Endothelial cell (in vitro differentiated cells): Measurements from ENCODE around the gene SFSWAP. TPM values are rescaled to one million over a fixed set of nuclear protein-coding genes. Genes with fewer than 3 reads are reported as not detected.

Source experiments
- DNase-seq: peaks from one replicate; pipeline ENCODE4 v3.0.0; 2021; ENCODE audit warnings: low spot score
- H3K27ac Mint-ChIP-seq: one replicate; pipeline ENCODE4 v1.8.0; 2021; ENCODE audit warnings: mixed read lengths, inconsistent platforms; ENCODE audit not compliant: unreplicated experiment
- H3K27me3 Mint-ChIP-seq: one replicate; pipeline ENCODE4 v1.8.0; 2021; ENCODE audit warnings: mild to moderate bottlenecking, moderate library complexity, mixed read lengths, inconsistent platforms; ENCODE audit not compliant: unreplicated experiment
- H3K36me3 Mint-ChIP-seq: one replicate; pipeline ENCODE4 v1.8.0; 2021; ENCODE audit warnings: mild to moderate bottlenecking, low read depth, mixed read lengths, inconsistent platforms; ENCODE audit not compliant: unreplicated experiment
- H3K4me1 Mint-ChIP-seq: one replicate; pipeline ENCODE4 v1.8.0; 2021; ENCODE audit warnings: mild to moderate bottlenecking, mixed read lengths, inconsistent platforms; ENCODE audit not compliant: unreplicated experiment
- H3K4me3 Mint-ChIP-seq: one replicate; pipeline ENCODE4 v1.8.0; 2021; ENCODE audit warnings: mild to moderate bottlenecking, mixed read lengths, inconsistent platforms; ENCODE audit not compliant: unreplicated experiment
- H3K9me3 Mint-ChIP-seq: one replicate; pipeline ENCODE4 v1.8.0; 2021; ENCODE audit warnings: mixed read lengths, inconsistent platforms; ENCODE audit not compliant: unreplicated experiment
- CTCF ChIP-seq: fragments of 200-600 bp; sonication (generic); IDR thresholded peaks from one replicate; pipeline ENCODE4 v1.5.0; 2021; ENCODE audit warnings: antibody characterized with exemption; ENCODE audit not compliant: unreplicated experiment
- total RNA-seq: library from RNA; stranded (reverse); fragmentation: NEBNext Ultra II Directional; extraction: Animal tissue kit (Norgen Biotek cat#: 25700); gene quantifications from one replicate; pipeline ENCODE4 v1.2.1, GENCODE V29; 2021; ENCODE audit not compliant: unreplicated experiment

SFSWAP gene
- total RNA-seq, 1 donor from 2014 or later: 56.3 TPM

- DNase-seq: no peak
- no peak for TF ChIP-seq CTCF
- H3K27me3 Mint-ChIP-seq: peaks cover 4% of the 10 kb centered on the region
- no peak overlapping the region for H3K4me3 Mint-ChIP-seq
- H3K9me3 Mint-ChIP-seq: no peaks in the 10 kb centered on the region
- peaks cover 5% of the 10 kb centered on the region for H3K4me1 Mint-ChIP-seq
- no peak overlapping the region for H3K27ac Mint-ChIP-seq
- peaks cover 25% of the 10 kb centered on the region for H3K36me3 Mint-ChIP-seq
These were observed 89.8 kb downstream of the SFSWAP start for GRCh38 chr12:131800594-131801135.

DNA sequence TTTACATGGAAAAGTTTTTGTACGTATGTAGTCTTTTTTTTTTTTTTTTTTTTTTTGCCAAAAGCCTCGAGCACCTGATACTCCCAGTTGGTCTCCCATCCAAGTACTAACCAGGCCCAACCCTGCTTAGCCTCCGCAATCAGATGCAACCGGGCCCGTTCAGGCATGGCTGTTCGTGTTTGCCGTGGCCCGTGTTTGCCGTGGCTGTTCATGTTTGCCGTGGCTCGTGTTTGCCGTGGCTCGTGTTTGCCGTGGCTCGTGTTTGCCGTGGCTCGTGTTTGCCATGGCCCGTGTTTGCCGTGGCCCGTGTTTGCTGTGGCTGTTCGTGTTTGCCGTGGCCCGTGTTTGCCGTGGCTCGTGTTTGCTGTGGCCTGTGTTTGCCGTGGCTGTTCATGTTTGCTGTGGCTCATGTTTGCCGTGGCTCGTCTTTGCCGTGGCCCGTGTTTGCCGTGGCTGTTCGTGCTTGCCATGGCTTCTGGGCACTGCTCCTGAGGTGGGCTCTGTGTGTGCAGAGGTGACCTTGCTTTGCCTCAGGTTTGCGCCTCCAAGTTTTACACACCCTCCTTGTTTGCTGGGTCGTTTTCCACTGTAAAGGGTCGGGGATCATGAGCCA lies 90.5 kb downstream of the SFSWAP start:
- no peak for DNase-seq
- no peaks in the 10 kb centered on the region for H3K9me3 Mint-ChIP-seq
- H3K27ac Mint-ChIP-seq: no peak overlapping the region
- peaks cover 21% of the 10 kb centered on the region for H3K36me3 Mint-ChIP-seq
- H3K4me3 Mint-ChIP-seq: no peak overlapping the region
- peaks cover 4% of the 10 kb centered on the region for H3K27me3 Mint-ChIP-seq
- TF ChIP-seq CTCF: no peak
- H3K4me1 Mint-ChIP-seq: peaks cover under 1% of the 10 kb centered on the region

- no peak for TF ChIP-seq CTCF
- H3K27ac Mint-ChIP-seq: no peak overlapping the region
- peaks cover 4% of the 10 kb centered on the region for H3K27me3 Mint-ChIP-seq
- peaks cover 14% of the 10 kb centered on the region for H3K36me3 Mint-ChIP-seq
- no peaks in the 10 kb centered on the region for H3K9me3 Mint-ChIP-seq
- no peak overlapping the region for H3K4me3 Mint-ChIP-seq
- no peaks in the 10 kb centered on the region for H3K4me1 Mint-ChIP-seq
- DNase-seq: no peak
These were observed 93.2 kb downstream of the SFSWAP start for GRCh38 chr12:131803961-131804521.

- no peaks in the 10 kb centered on the region for H3K9me3 Mint-ChIP-seq
- no peaks in the 10 kb centered on the region for H3K4me1 Mint-ChIP-seq
- no peak for DNase-seq
- no peak overlapping the region for H3K4me3 Mint-ChIP-seq
- H3K27me3 Mint-ChIP-seq: no peaks in the 10 kb centered on the region
- H3K27ac Mint-ChIP-seq: no peak overlapping the region
- H3K36me3 Mint-ChIP-seq: peaks cover 11% of the 10 kb centered on the region
- TF ChIP-seq CTCF: no peak
These were observed 94.5 kb downstream of the SFSWAP start for GRCh38 chr12:131805421-131805820.

DNA sequence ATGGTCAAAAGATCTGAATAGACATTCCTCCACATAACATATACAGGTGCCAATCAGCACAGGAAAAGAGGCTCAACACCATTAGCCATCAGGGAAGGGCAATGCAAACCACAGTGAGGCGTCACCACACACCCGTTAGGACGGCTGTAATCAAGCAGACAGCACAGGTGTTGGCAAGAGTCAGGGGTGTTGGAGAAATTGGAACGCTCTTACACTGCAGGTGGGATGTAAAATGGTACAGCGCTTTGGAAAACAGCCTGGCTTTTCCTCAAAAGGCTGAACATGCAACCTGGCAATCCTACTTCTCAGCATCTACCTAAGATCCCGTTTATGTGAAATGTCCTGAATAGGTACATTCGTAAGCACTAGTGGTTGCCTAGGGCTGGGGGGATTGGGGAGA lies 95.8 kb downstream of the SFSWAP start:
- no peak for DNase-seq
- TF ChIP-seq CTCF: no peak
- Mint-ChIP-seq H3K9me3 (no peaks in the 10 kb centered on the region), H3K27me3 (no peaks in the 10 kb centered on the region), H3K27ac (no peak overlapping the region), H3K36me3 (peaks cover 4% of the 10 kb centered on the region), H3K4me1 (no peaks in the 10 kb centered on the region), H3K4me3 (no peak overlapping the region)
